ES-I3 (cell line): Measurements from ENCODE around the gene EP400.

Experiments
- H3K36me3 ChIP-seq: 2 replicates; pipeline ENCODE4 v1.6.1; 2013; ENCODE audit warnings: mild to moderate bottlenecking, low read length, control low read depth, moderate library complexity; ENCODE audit not compliant: insufficient read depth
- H3K4me1 ChIP-seq: 2 replicates; pipeline ENCODE4 v1.6.1; 2013; ENCODE audit warnings: mild to moderate bottlenecking, control low read depth, low read length; ENCODE audit not compliant: insufficient read depth
- H3K9ac ChIP-seq: 2 replicates; pipeline ENCODE4 v1.6.1; 2013; ENCODE audit warnings: low read depth, mild to moderate bottlenecking, low read length, moderate library complexity
- H3K9me3 ChIP-seq: 2 replicates; pipeline ENCODE4 v1.6.1; 2013; ENCODE audit warnings: mild to moderate bottlenecking, low read length, moderate library complexity; ENCODE audit not compliant: control insufficient read depth, insufficient read depth

Gene EP400, protein sequence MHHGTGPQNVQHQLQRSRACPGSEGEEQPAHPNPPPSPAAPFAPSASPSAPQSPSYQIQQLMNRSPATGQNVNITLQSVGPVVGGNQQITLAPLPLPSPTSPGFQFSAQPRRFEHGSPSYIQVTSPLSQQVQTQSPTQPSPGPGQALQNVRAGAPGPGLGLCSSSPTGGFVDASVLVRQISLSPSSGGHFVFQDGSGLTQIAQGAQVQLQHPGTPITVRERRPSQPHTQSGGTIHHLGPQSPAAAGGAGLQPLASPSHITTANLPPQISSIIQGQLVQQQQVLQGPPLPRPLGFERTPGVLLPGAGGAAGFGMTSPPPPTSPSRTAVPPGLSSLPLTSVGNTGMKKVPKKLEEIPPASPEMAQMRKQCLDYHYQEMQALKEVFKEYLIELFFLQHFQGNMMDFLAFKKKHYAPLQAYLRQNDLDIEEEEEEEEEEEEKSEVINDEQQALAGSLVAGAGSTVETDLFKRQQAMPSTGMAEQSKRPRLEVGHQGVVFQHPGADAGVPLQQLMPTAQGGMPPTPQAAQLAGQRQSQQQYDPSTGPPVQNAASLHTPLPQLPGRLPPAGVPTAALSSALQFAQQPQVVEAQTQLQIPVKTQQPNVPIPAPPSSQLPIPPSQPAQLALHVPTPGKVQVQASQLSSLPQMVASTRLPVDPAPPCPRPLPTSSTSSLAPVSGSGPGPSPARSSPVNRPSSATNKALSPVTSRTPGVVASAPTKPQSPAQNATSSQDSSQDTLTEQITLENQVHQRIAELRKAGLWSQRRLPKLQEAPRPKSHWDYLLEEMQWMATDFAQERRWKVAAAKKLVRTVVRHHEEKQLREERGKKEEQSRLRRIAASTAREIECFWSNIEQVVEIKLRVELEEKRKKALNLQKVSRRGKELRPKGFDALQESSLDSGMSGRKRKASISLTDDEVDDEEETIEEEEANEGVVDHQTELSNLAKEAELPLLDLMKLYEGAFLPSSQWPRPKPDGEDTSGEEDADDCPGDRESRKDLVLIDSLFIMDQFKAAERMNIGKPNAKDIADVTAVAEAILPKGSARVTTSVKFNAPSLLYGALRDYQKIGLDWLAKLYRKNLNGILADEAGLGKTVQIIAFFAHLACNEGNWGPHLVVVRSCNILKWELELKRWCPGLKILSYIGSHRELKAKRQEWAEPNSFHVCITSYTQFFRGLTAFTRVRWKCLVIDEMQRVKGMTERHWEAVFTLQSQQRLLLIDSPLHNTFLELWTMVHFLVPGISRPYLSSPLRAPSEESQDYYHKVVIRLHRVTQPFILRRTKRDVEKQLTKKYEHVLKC (N-terminal part only)

DNA sequence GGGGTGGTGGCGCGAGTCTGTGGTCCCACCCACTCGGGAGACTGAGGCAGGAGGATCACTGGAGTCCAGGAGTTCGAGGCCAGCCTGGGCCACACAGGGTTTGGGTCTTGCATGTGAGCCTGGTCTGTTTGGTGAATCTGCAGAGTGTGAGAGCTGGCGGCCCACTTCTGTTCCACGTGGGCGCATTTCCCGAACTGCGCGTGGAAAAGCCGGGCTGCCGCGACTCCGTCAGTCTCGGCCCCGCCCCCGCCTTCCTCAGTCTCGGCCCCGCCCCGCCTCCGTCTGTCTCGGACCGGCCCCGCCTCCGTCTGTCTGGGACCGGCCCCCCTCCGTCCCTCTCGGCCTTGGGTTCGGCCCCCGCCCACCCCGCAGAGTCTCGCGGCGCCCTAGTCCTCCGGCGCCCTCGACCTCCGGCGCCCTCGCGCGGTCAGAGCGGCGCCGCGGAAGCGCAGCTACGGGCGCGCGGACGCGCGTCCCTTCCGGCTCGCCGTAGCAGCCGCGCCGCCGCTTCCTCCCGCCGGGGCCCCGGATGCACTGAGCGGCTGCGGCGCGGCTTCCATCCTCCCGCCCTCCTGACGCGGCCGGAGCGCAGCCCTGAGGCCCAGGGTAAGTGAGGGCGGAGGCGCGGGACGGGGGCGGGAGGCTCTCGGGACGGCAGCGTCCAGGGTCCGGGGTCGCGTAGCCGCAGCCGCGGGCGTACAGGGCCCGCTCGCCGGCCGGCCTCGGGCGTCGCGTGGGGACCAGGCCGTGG, at the start of gene EP400:
Gene EP400, plus strand, starts transcription at position 512 of the 751 bp plus-strand sequence. CDS start 10,678 bp downstream, outside the sequence.
- no peaks in the 10 kb centered on the region for H3K36me3 ChIP-seq
- peak within 1 kb of the TSS; percentile 98 for H3K9ac ChIP-seq
- peaks cover 7% of the 10 kb centered on the region; the same call in 1 of the 2 replicates for H3K4me1 ChIP-seq
- H3K9me3 ChIP-seq: no peaks in the 10 kb centered on the region

DNA sequence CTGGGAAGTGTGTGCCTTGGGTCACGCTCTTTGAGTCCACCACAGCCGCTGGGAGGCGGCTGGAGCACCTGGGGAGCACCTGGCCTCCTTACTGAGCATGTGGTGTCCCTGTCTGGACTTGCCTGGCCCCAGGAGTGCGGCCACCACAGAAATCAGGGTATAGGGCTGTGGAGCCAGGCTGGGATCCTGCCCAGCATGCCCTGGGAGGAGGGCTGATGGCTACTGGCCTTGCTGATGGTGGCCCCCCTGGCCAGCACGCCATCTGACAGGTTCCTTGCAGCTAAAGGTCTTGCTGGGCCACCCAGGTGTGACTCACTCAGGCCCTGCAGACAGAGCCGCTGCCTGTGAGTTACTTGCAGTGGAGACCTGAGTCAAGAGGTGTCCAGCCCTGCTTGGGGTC, 49.3 kb upstream of the EP400 start:
- Histone ChIP-seq H3K9ac (no peak overlapping the region), H3K36me3 (no peaks in the 10 kb centered on the region), H3K9me3 (no peaks in the 10 kb centered on the region), H3K4me1 (peaks cover 5% of the 10 kb centered on the region; the same call in 1 of the 2 replicates)

DNA sequence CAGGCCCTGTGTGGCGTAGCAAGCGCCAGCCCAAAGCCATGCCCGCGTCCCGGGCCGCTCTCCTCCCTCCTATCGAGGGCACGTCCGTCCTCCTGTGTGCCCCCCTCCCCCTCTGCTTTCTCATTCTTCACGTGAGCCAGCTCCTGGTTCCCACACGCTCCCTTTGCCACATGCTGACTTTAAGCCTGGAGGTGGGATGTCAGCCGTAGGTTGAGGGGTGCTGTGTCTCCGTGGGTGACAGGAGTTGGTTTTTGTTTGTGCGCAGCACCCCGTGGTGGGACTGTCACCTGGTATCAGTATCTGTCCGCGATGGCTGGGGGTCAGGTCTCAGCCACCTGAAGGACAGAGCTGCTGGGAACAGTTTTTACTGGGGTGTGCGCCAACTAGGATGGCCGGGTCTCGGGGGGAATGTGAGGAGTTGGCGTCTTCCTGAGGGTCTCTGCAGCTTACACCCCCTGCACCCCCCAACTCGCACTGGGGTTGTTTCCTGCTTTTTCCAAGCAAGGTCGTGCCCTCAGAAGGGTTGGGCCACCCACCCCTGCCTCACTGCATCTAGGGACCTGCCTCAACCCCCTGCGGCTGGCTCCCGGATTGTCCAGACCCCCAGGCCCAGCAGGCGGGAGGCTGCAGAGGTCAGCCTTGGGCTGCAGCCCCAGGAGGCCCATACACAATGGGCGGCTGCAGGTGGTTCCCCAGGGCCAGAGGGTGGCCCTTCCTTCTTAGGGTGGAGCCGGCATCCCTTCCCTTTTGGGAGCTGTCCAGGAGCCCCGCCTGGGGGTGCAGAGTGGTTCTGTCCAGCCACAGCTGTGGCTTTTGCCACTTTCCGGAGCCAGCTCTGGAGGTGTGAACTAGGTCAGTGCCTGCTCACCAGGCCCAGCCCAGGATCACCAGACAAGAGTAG, 48.1 kb upstream of the EP400 start:
- H3K4me1 ChIP-seq: peaks cover 2% of the 10 kb centered on the region; the same call in 1 of the 2 replicates
- H3K9me3 ChIP-seq: no peaks in the 10 kb centered on the region
- no peaks in the 10 kb centered on the region for H3K36me3 ChIP-seq
- no peak overlapping the region for H3K9ac ChIP-seq

DNA sequence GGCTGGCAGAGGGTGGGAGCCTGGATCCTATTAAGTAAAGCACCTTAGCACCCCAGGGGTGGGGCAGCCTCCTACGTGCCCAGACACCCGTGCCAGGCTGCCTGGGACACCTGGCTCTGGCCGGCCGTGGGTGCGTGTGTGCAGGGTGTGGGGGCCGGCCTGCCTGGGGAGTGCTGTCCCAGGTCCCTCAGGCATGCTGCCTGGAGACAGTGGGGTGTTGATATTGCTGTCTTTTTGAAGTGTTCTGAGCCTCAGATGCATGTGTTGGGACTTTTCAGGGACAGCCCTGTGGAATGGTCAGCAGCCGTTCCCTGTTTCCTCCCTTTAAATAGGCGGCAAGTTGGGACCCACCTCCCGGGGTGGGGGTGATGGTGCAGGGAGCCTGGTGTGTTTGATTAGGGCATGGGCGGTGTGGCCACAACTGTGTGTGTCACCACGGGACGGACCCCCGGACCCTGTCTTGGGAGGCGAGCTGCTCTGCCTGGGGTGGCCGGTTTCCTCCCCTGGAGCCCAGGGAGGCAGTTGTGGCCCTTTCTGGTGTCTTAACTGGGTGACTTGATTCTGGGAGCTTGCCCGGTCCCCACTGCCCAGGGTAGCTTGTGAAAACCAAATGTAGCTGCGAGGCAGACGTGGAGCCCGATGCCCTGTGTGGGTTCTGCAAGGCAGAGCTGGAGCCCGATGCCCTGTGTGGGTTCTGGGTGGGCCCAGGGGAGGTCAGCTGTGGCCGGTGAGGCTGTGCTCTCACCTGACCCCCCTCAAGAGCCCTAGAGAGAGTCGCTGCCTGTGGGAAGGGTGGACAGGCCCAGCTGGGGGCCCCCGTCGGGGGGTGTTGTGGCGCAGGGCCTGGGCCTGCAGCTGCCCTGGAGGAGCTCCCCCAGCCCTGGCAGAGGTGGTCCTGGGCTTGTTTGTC, 47.2 kb upstream of the EP400 start:
- H3K9ac ChIP-seq: no peak overlapping the region
- H3K4me1 ChIP-seq: no peaks in the 10 kb centered on the region
- no peaks in the 10 kb centered on the region for H3K9me3 ChIP-seq
- H3K36me3 ChIP-seq: no peaks in the 10 kb centered on the region

DNA sequence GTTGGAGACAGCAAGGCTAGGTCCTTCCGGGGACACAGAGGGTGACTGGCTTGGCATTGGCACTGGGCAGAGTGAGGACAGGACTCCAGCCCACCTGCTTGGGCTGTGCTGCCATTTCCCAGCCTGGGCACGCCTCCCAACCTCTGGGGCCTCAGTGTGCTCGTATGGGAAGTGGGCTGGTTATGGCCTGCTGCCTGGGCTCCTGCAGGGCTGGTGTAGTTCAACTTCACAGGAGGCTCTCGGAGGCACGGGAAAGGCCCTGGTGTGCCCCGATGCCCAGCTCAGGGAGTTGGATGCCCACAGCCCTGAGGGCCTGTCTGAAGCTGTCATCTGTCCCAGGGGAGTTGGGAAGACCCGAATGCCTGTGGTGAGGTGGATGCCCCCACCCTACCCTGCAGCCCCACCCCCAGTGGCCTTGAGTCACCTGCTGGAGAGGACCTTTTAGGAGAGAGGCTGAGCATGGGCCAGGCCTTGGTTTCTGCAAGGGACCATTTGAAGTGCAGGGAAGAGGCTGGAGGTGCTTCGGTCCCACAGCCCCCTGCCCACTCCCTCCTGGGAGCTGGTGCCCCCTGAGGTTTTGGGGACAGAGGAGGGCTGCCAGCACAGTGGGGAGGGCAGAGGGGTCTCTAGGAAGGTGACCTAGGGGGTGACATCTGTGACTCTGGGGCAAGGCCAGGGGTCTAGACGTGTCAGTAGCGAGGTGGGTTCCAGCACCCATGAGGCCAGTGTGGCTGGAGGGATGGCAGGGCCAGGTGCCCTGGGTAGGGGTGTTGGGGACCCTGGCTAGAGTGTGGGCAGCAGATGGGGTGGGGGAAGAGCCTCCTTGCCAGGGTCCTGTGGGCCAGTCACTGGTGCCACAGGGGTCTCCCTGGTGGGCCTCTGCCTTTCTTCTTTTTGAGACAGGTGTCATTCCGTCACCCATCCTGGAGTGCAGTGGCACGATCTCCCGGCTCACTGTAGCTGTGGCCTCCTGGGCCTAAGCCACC, 46.2 kb upstream of the EP400 start:
- Histone ChIP-seq H3K9ac (no peak overlapping the region), H3K4me1 (no peaks in the 10 kb centered on the region), H3K36me3 (no peaks in the 10 kb centered on the region), H3K9me3 (no peaks in the 10 kb centered on the region)

DNA sequence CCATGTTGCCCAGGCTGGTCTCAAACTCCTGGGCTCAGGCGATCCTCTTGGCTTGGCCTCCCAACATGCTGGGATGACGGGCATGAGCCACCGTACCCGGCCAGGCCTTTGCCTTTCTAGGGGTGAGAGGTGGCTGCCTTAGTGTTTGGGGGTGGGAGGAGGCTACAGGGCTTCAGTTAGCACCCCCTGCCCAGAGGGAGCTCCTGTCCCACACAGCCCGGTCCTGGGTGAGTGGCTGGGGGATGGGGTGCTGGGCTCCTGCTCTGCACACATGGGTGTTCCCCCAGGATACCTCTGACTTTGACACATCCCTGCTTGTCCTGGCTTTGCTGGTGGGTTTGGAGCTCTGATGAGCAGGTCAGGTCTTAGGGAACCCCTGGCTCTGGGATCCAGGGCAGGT, 45.4 kb upstream of the EP400 start:
- Histone ChIP-seq H3K9ac (no peak overlapping the region), H3K36me3 (no peaks in the 10 kb centered on the region), H3K9me3 (no peaks in the 10 kb centered on the region), H3K4me1 (no peaks in the 10 kb centered on the region)

DNA sequence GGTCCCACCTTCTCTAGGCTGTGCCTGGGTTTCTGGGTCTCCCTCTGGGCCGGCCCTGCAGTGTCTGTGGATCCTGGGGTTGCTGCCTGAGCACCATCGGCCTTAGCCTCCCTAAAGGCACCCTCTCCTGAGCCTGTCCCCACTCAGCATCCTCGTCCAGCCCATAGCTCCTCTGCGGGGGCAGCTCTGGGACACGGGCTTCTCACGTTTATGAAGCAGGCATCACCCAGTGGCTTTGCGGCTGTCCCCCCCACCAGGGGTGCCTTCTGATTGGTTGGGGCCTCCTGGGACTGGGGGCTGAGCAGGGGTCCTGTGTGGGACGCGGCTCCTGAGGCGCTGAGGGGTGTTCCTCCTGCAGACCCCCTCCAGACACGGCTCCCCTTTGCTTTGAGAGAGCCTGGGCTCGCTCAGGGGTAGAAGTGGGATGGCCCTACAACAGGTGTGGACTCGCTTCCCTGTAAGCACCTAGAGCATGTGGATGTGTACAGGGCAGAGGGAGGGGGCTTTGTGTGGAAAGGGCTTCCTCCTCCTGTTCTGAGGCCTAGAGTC, 44.6 kb upstream of the EP400 start:
- no peaks in the 10 kb centered on the region for H3K9me3 ChIP-seq
- no peaks in the 10 kb centered on the region for H3K4me1 ChIP-seq
- no peak overlapping the region for H3K9ac ChIP-seq
- no peaks in the 10 kb centered on the region; the same call in 1 of the 2 replicates for H3K36me3 ChIP-seq

DNA sequence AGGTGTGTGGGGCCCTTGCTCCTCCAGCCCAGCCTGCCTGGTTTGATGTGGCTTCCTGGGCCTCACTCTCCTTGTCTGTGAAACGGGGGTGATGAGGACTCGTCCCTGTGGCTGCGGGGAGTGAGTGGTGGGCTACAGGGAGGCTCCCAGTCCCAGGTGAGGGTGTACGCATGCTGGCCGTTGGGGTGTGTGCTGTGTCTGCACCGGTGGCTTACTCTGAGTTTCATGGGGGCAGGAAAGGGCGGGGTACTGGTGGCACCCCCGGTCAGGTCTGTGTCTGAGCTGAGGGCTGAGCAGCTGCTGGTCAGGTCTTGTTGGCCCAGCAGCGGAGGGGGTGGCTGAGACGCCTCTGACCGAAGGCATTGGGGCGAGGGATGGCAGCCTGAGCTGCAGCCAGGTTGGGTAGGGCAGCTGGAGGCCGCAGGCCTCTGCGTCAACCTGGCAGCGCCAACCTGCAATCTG, 44.1 kb upstream of the EP400 start:
- Histone ChIP-seq H3K9me3 (no peaks in the 10 kb centered on the region), H3K4me1 (no peaks in the 10 kb centered on the region), H3K36me3 (no peaks in the 10 kb centered on the region; the same call in 1 of the 2 replicates), H3K9ac (no peak overlapping the region)

DNA sequence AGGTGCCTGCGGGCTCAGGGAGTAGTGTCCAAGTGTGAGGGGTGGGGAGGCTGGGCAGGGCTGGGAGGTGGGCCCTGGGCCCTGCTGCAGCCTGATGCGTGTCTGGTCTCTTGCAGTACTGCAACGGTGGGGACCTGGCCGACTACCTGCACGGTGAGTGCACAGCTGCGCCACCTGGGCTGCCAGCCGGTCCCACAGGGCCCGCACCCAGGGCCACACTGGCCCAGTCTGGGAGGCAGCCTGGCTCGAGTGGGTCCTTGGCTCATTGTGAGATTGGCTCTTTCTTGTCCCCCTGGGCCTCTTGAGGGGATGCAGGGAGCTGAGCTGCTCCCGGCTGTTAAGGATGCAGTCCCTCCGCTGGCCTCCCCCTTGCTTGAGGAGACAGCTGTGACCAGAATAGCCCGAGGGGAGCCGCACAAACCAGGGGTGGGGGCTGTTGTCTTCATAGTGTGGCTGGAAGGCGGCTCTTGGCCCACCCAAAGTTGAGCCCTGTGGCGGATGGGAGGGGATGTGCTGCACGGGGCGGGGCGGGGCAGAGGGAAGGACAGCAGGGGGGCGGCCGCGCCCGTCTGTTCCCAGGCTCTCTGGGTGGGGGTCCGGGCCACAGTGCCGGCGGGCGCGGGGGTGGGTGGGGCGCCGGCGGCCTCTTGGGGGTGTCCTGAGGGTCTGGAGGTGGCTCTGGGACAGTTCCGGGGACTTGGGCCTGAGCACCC, 42.2 kb upstream of the EP400 start:
- H3K9ac ChIP-seq: no peak overlapping the region
- H3K36me3 ChIP-seq: no peaks in the 10 kb centered on the region; the same call in 1 of the 2 replicates
- no peaks in the 10 kb centered on the region for H3K9me3 ChIP-seq
- H3K4me1 ChIP-seq: peaks cover 4% of the 10 kb centered on the region; the same call in 1 of the 2 replicates
